Esophagus squamous epithelium (tissue), 5 donors: ENCODE results near the gene SSH2. TPM values are rescaled to one million over a fixed set of nuclear protein-coding genes. Genes with fewer than 3 reads are reported as not detected.
"Not testable (repeated sequence)": the region's sequence is repeated elsewhere in the genome, so short reads cannot be mapped to it uniquely, and the experiment has no call there.

ENCODE experiments used
- DNase-seq: peaks from one replicate; lab custom pipeline; 2025; lab: John Stamatoyannopoulos, UW
- H3K27ac ChIP-seq, 4 donors: fragments of 200-600 bp; sonication (generic); one replicate each; pipeline ENCODE4 v1.5.1; 2016 to 2019; ENCODE audit warnings: mild to moderate bottlenecking in 1 of 4
- H3K27me3 ChIP-seq, 4 donors: fragments of 200-600 bp; sonication (generic); 1 replicate in 3 of 4; 2 replicates in 1 of 4; pipeline versions ENCODE4 v1.5.1 to v1.6.0; 2017 to 2021; ENCODE audit warnings: antibody characterized with exemption in 1 of 4
- H3K36me3 ChIP-seq, 3 donors: fragments of 200-600 bp; sonication (generic); one replicate each; pipeline ENCODE4 v1.5.1; 2016 to 2019
- H3K4me1 ChIP-seq, 3 donors: fragments of 200-600 bp; sonication (generic); one replicate each; pipeline ENCODE4 v1.5.1; 2017 to 2019
- H3K4me3 ChIP-seq, 4 donors: fragments of 200-600 bp; sonication (generic); 1 replicate in 3 of 4; 2 replicates in 1 of 4; pipeline ENCODE4 v1.5.1; 2016 to 2019; ENCODE audit warnings: mild to moderate bottlenecking in 2 of 4, moderate library complexity in 1 of 4
- H3K9me3 ChIP-seq, 3 donors: fragments of 200-600 bp; sonication (generic); one replicate each; pipeline ENCODE4 v1.5.1; 2016 to 2019
- POLR2A ChIP-seq, 4 donors: fragments of 450-650 bp; IDR thresholded peaks; one replicate each; pipeline ENCODE4 v1.6.1; 2017; ENCODE audit warnings: antibody characterized with exemption in 4 of 4, mild to moderate bottlenecking in 4 of 4, moderate library complexity in 3 of 4
- WGBS, 2 donors: methylation state at CpG; one replicate each; pipeline ENCODE4 v1.1.5; 2018; 5-methylcytosine and 5-hydroxymethylcytosine counted together
- intact Hi-C: fragments of 100-400 bp; cut with DNase I; formaldehyde crosslinking; loops from one replicate; pipeline ENCODE4 v1.15.0; 2022
- total RNA-seq, 4 donors: library from RNA; depleted of rRNA; stranded (reverse); fragments of >200 nt; gene quantifications; one replicate each; pipeline ENCODE4 v1.1.0, GENCODE V29; 2016
- TF ChIP-seq, protein P1 (sequence below), 6 experiments: fragments of 450-650 bp in 4 of 6; fragments of 200-600 bp in 2 of 6; sonication (generic) in 2 of 6; IDR thresholded peaks; one replicate each; pipeline ENCODE4 v1.5.1; 2016 to 2019; ENCODE audit warnings: antibody characterized with exemption in 6 of 6, mild to moderate bottlenecking in 4 of 6, moderate library complexity in 4 of 6
- donor health status: DM: yes; HTN: yes; CAD: no.

Gene SSH2
- total RNA-seq, 4 donors from 2014 or later, result 9.4 to 29.4 (median 13.2) TPM

GRCh38 chr17:29659155-29659554, 270.9 kb downstream of the SSH2 start:
- H3K4me3 ChIP-seq, result no peak overlapping the region
- H3K4me1 ChIP-seq, result peaks cover 0 to under 1% (median 0%) of the 10 kb centered on the region in 3 donors
- no peak overlapping the region for H3K27ac ChIP-seq
- no peak for TF ChIP-seq POLR2A (IDR thresholded peaks at IDR 0.05)
- TF ChIP-seq, protein P1, sequence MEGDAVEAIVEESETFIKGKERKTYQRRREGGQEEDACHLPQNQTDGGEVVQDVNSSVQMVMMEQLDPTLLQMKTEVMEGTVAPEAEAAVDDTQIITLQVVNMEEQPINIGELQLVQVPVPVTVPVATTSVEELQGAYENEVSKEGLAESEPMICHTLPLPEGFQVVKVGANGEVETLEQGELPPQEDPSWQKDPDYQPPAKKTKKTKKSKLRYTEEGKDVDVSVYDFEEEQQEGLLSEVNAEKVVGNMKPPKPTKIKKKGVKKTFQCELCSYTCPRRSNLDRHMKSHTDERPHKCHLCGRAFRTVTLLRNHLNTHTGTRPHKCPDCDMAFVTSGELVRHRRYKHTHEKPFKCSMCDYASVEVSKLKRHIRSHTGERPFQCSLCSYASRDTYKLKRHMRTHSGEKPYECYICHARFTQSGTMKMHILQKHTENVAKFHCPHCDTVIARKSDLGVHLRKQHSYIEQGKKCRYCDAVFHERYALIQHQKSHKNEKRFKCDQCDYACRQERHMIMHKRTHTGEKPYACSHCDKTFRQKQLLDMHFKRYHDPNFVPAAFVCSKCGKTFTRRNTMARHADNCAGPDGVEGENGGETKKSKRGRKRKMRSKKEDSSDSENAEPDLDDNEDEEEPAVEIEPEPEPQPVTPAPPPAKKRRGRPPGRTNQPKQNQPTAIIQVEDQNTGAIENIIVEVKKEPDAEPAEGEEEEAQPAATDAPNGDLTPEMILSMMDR (IDR thresholded peaks at IDR 0.05), result no peak
- H3K9me3 ChIP-seq, result no peaks in the 10 kb centered on the region
- 71 to 79% methylated on average over 2 of the region's 2 CpGs for WGBS, 2 donors
- H3K36me3 ChIP-seq, result peaks cover 0 to 72% (median 0%) of the 10 kb centered on the region in 3 donors
- intact Hi-C loops, result no loop called here
- DNase-seq, result no peak
- H3K27me3 ChIP-seq, result no peaks in the 10 kb centered on the region

- TF ChIP-seq, protein P1 (IDR thresholded peaks at IDR 0.05), result no peak
- TF ChIP-seq POLR2A (IDR thresholded peaks at IDR 0.05), result no peak
- Histone ChIP-seq H3K4me3 (no peak overlapping the region), H3K27me3 (no peaks in the 10 kb centered on the region), H3K27ac (no peak overlapping the region), H3K36me3 (peaks cover 0 to 46% (median 0%) of the 10 kb centered on the region in 3 donors), H3K4me1 (peaks cover 0 to 5% (median 0%) of the 10 kb centered on the region in 3 donors), H3K9me3 (no peaks in the 10 kb centered on the region)
- WGBS, 2 donors, result 82 to 91% methylated on average over 6 of the region's 6 CpGs
- intact Hi-C loops, result no loop called here
- no peak for DNase-seq
Observed at GRCh38 chr17:29655323-29655722, 274.7 kb downstream of the SSH2 start.

GRCh38 chr17:29653995-29654714, 275.9 kb downstream of the SSH2 start:
- no peaks in the 10 kb centered on the region for H3K9me3 ChIP-seq
- no peak for TF ChIP-seq POLR2A (IDR thresholded peaks at IDR 0.05)
- TF ChIP-seq, protein P1 (IDR thresholded peaks at IDR 0.05), result no peak
- H3K36me3 ChIP-seq, result peaks cover 0 to 46% (median 0%) of the 10 kb centered on the region in 3 donors
- 41 to 82% methylated on average over 1 of the region's 1 CpG for WGBS, 2 donors
- intact Hi-C loops, result no loop called here
- H3K4me3 ChIP-seq, result no peak overlapping the region
- no peak for DNase-seq
- H3K27ac ChIP-seq, result peak overlapping the region in 1 of 4 donors; percentile 16
- no peaks in the 10 kb centered on the region for H3K27me3 ChIP-seq
- peaks cover 0 to 5% (median 0%) of the 10 kb centered on the region in 3 donors for H3K4me1 ChIP-seq

DNA sequence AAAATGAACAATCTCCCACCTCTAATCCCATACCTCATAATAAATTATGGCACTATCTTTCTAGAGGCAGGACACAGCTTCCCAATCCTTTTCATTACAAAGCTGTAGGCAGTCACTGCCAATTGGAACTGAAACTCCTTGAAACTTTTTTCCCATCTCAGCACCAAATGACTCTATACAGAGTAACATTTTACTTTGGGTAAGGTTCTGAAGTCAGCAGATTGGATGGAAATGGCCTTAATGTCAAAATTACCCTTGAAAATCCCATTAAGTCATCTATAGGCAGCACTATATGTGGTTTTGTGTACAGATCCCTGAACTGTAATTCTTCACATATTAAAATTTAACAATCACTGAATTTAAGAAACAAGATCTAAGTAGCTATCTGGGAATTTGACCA, 277.1 kb downstream of the SSH2 start:
- no peaks in the 10 kb centered on the region for H3K9me3 ChIP-seq
- TF ChIP-seq, protein P1 (IDR thresholded peaks at IDR 0.05), result no peak
- no peak for TF ChIP-seq POLR2A (IDR thresholded peaks at IDR 0.05)
- no peaks in the 10 kb centered on the region for H3K27me3 ChIP-seq
- H3K4me3 ChIP-seq, result no peak overlapping the region
- no peak for DNase-seq
- intact Hi-C loops, result no loop called here
- peaks cover 0 to 5% (median 0%) of the 10 kb centered on the region in 3 donors for H3K4me1 ChIP-seq
- no peak overlapping the region for H3K27ac ChIP-seq
- H3K36me3 ChIP-seq, result peaks cover 0 to 50% (median 0%) of the 10 kb centered on the region in 3 donors

DNA sequence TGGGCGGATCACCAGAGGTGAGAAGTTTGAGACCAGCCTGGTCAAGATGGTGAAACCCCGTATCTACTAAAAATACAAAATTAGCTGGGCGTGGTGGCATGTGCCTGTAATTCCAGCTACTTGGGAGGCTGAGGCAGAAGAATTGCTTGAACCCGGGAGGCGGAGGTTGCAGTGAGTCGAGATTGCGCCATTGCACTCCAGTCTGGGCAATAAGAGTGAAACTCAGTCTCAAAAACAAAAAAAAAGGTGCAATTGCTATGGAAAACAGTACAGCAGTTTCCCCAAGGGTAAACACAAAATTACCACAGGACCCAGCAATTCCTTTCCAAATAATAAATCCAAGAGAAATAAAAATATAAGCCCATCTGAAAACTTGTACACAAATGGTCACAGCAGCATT, 278.1 kb downstream of the SSH2 start:
- H3K36me3 ChIP-seq, result peaks cover 0 to 57% (median 0%) of the 10 kb centered on the region in 3 donors
- 89 to 93% methylated on average over 7 of the region's 7 CpGs for WGBS, 2 donors
- H3K4me3 ChIP-seq, H3K27me3 ChIP-seq, intact Hi-C loops, DNase-seq, H3K9me3 ChIP-seq, H3K27ac ChIP-seq, H3K4me1 ChIP-seq: not testable (repeated sequence)
